ENCODE results near the gene C11orf71.

C11orf71 gene

GRCh38 chr11:114399490-114400215 is 658 bp downstream of the C11orf71 start:
- DNase-seq: no peak

- DNase-seq: no peak
These were observed 1.9 kb downstream of the C11orf71 start for GRCh38 chr11:114398303-114398920.

- DNase-seq: no peak
These were observed 2.8 kb downstream of the C11orf71 start for GRCh38 chr11:114397349-114397982.

DNA sequence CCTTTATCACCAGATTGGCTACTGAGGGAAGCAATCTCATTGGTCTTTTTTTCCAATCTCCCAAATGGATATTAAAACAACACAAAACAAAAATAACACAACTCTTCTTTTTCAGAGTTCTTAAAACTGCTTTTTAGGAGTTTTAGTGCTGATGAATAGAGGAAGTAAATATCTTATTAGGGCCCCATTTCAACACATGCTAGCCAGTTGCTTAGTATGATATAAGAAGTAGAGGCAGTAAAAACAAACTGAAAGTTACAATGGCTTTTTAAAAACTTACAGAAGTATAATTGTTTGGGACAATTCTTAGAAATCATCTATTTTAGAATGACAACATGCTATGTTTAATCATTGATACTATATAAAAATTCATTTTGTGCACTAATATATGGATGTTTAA is 3.4 kb downstream of the C11orf71 start:
- DNase-seq: no peak

- no peak for DNase-seq
These were observed 4.6 kb downstream of the C11orf71 start for GRCh38 chr11:114395736-114396135.

DNA sequence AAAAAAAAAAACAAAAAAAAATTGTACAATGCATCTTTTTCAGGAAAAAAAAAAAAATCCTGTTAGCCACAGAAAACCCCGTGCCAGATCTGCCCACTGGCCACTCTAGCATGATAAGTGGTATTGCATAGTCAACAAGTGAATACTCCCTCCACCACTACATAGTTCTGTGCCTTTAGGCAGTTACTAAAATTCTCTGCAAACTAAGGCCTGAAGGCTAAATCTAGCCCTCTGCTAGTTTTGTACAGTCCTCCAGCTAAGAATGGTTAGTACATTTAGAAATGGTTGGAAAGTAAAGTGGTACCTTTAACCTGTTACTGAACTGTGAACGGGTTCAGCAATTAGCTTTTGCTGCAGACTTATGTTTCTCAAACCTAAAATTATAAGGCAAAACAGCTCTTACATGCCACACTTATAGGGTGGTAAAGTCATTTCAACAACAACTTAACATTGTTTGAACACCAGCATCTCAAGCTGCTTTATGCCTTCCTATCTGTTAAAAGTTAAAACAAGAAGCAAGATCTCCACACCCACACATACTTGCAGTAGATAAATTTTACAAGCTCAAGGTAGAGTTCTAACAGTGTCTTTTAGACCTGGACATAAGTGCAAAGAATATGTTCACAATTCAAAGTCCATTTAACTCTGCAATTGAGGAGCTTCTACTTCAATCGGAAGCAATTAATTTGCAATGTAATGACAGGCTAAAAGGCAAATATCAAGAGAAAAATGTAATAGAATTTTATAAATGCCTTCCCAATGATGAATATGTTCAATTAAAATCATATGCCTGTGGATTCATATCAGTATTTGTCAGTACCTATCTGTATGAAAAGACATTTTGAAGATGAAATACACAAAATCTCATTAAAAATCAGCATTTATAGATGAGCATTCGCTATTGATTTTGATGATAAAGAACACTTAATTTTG is 7.3 kb downstream of the C11orf71 start:
- no peak for DNase-seq

- DNase-seq: no peak
These were observed 13.8 kb downstream of the C11orf71 start for GRCh38 chr11:114386545-114386944.

DNA sequence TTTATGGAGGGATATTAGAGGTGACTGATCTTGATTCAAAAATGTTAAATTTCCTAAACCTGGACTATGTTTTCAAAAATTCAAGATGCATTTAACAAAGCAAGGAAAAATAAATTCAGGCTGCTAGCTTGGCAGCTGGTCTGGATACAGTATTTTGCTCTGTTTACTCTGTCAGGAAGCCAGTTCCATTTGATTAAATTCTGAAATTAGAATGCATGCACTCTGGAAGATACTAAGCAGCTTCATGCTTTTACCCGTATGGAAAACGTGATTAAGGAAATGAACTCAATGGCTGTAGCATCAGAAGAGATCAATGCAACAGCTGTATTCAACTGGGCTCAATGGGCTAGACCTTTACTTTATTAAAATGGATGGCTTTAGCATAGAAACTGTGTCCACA is 14.2 kb downstream of the C11orf71 start:
- no peak for DNase-seq

DNA sequence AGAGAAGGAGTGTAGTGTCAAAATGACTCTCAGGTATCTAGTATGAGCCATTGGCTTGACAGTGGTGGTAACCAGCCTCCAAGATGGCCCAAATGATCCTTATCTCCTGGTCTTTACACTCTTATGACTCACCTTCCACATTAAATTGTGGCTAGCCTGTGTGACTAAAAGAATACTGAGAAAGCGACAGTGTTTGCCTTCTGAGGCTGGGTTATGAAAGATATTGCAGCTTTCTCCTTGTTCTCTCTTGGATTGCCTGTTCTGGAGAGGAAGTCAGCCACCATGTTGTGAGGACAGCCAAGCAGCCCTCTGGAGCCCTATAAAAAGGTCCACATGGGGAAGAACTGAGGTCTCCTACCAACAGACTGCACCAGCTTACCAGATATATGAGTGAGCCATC is 15.8 kb downstream of the C11orf71 start:
- DNase-seq: no peak

- no peak for DNase-seq
These were observed 17.8 kb downstream of the C11orf71 start for GRCh38 chr11:114382509-114382908.

DNA sequence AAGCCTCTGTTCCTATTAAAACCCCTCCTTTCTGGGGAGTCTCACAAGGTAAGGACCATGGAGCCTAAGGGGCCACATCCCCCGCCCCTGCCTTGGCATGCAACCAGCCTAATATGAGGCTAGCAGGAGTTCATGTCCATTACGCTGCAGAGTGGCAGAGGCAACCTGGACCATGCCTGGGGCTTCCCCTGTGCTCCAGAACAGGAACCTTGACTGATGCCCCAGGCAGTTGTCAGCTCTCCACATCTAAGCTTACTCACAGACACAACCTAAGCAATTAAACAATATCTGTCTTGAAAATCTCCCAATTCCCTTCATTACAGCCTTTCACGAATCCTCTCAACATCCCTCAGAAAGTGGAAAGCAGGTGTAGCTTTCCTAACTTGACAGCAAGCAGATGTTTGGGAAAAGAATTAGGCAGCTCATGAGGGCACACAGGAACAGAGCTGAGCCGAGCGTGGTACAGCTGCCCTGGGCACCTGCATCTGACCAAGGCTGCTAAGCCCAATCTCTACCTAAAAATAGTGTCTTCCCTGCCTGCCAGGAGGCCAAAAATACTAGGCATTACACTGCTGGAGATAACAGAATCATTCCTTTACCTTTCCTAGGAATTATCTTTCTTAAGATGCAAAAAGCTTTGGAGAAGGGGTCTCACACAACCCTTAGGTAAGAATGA is 20.8 kb downstream of the C11orf71 start:
- DNase-seq: no peak

DNA sequence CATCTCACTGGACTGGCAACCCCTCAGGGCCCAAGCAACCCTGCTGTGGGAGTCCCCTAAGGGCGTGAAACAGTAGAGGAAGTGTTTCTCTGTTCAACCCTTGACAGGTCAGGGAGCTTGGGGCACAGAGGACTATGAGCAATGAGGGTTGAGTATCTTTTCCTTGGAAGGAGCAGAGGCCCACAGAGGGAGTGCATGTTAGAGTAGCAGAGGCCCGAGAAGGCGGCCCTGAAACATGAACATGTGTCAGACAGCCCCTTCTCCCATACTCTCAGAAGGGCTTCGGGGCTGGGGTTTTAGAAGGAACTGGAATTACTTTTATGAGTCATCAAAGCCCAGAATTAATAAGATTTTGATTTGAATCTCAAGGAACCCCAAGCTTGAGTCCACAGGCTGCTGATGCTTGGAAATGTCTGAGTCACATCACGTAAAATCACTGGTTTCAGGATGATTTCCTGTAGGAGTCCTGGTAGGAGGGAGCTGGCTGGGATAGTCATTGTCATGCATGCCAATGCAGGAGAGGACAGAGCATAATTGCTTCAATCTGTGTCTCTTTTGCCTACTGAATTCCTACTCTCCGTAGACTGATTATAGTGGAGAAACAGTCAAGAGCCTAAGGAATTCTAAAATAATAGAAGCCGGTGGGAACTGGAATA is 22.6 kb downstream of the C11orf71 start:
- no peak for DNase-seq

DNA sequence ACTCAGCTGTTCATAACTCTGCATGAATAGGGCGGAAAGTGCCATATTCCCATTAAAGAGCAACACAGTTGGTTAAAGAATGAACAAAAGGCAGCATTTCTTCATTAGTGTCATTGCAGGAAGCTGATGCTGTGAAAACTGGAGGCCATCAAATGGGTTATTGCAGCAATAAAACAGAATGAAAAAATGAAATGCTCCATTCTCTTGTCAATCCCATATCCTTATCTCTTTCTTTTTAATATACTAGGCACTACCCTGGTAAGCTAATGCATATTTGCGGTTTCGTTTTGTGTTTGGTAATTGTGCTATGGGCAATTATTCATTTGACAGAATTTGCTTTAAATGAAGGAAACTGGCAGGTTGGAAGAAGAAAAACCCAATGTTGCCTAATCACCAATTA is 25.3 kb downstream of the C11orf71 start:
- no peak for DNase-seq

DNA sequence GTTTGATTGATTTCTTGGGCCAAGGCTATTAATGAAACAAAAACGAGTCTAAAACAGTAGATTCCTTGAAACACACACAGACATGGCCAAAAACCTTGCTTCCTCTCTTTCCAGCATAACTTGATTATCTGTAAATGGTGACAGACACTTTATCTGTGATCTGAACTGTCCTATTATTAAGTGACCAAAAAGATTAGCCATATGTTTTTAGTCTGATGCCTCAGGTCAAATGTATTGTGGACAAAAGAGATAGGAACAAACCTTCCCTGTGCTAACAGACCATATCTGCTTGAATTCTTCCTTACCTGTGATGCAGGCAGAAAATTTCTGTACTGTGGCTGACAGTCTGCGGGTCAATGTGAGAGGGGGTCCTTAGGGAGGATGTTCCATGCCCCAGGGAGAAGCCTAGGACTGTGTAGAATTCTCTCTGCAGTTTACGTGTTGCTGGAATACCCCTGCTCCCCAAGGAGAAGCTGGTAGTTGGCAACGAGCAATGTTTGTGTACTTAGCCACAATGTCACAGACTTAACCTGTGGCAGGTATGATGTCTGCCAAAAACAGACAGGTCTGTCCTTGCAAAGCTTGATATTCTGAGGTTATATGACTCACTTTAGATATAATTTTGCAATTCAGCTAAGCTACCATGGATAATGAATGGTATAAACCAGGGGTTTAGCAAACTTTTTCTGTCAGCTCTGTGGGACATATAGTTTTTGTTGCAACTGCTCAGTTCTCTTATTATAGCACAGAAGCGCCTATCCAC is 31.2 kb downstream of the C11orf71 start:
- no peak for DNase-seq

DNA sequence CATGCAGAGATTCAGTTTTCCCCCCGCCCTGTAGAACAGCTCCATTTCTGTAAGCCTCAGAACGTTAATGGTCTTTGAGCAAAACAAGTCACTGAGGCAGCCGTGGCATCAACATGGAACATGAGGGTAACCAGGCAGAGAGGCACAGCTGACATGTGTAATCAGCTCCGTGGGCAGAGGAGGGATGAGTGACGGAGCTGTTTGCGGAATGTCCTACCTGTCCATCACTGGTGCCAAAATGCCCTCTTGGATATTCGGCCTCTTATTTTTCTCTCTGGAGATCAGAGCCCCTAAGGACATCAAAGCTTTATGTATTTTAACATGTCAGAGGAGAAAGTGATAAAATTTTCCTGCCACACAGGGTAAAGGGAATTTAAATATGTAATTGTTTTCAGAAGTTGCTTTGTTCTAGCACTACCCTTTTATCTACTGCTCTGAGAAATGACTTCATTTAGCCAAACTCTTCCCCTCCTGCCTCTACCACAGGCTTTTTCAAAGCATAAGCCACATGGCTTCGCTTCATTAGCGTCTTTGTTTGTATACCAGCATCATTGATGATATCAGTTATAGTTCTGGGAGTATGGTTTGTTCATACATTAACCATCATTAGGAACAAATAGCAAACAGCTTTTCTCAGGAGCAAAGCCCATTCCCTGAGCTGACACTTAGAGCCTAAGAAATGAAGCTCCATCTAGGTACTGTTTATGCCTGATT is 32.9 kb downstream of the C11orf71 start:
- no peak for DNase-seq

GRCh38 chr11:114366331-114367243 is 33.7 kb downstream of the C11orf71 start:
- DNase-seq: no peak

- DNase-seq: no peak
These were observed 37.4 kb downstream of the C11orf71 start for GRCh38 chr11:114362958-114363357.

DNA sequence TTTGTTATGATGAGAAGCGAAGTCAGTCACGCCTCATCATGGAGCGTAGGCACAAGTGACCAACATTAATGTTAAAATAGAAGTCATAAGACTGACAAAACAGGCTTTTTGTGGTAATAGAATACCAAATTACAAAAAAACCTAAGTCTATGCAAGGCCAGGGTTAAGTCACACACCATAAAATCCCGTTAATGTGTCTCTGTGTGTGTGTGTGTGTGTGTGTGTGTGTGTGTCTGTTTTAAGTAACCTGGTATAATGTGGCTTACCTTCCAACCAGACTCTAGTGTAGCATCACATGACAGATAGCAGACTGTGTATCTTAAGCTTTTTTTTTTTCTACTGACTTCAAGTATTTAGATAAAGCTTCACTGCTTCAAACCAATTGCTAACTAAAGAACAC is 38.0 kb downstream of the C11orf71 start:
- no peak for DNase-seq

DNA sequence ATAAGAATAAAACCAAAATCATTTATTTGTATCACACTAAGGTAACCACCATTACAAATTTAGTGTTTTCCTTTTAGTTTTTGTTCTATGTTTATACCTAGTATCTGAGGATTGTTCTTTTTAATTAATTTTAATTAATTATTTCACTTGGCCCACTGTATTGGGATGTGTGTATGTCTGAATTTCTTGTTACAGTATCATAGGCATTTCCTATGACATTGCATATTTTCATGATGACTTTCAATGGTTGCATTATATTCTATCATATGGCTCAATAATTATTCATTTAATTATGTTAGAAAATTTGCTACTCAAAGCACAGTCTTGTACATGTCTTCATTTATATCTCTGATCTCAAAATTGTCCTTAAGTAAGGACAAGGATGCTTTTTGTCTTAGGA is 41.0 kb downstream of the C11orf71 start:
- DNase-seq: no peak
